ENCODE data around the gene CLDN9. TPM values are rescaled to one million over a fixed set of nuclear protein-coding genes. Genes with fewer than 3 reads are reported as not detected.

The CLDN9 gene
- total RNA-seq, 2 donors from 2014 or later: 0.91 TPM; not detected in 1

DNA sequence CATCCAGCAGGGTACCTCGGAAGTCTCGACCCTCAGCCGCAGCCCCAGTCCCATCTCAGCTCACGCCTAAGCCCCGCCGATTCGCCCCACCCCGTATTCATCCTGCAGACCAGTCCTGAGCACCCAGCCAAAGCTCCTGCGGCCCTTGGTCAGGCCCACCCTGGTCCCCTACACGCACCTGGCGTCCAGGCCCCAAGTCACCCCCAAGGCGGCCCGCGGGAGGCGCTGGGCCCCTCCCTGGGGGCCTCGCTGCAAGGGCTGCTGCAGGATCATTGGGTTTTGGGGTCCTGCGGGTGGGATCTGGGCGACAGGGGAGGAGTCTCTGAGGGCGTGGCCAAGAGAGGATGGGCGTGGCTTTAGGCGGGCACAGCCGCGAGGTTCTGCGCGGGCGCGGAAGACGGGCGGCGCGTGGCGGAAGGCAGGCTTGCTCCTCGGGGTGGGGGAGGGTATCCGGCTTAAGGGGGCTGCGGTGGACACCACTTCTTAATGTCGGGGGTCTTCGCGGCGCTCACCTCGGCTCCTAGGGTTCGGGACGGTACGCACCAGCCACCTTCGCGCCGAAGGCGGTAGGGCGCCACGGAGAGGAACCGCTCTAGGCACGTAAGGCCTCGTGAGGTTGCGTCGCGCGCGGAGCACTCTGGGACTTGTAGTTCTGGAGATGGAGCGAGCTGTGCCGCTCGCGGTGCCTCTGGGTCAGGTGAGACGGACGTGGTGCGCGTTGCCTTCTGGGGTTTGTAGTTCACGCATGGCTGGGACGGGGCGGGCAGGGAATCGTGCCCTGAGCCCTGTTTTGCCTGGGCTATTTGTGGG lies 11.2 kb downstream of the CLDN9 start, which contains the start of the genes HCFC1R1 and THOC6:
TSS of gene HCFC1R1 (minus strand) at position 274 of the 810 bp plus-strand sequence. CDS start at position 273, 1 bp downstream.
TSS of gene THOC6 (plus strand) at position 367 of the 810 bp plus-strand sequence. CDS start at position 659, 292 bp downstream.
- intact Hi-C loops (cut with DNase I): no loop called here
- WGBS: under 1% methylated on average over 69 of the region's 69 CpGs
- Histone ChIP-seq H3K27ac (peak within 1 kb of the TSS; percentile 89 to 94), H3K4me3 (peak within 1 kb of the TSS; percentile 38 to 63), H3K4me1 (replicated peaks) (peaks cover 30% of the 10 kb centered on the region), H3K9me3 (no peaks in the 10 kb centered on the region), H3K27me3 (replicated peaks; ENCODE audit: insufficient read depth) (no peaks in the 10 kb centered on the region), H3K36me3 (no peaks in the 10 kb centered on the region)
- DNase-seq (ENCODE audit: low spot score): peak; percentile 97
- TF ChIP-seq POLR2AphosphoS5 (IDR thresholded peaks at IDR 0.05): peak; percentile 96
- peak in 1 of 4 experiments; percentile 30 for TF ChIP-seq CTCF (IDR thresholded peaks at IDR 0.05)
- peak; percentile 64 for TF ChIP-seq POLR2A (IDR thresholded peaks at IDR 0.05)

DNA sequence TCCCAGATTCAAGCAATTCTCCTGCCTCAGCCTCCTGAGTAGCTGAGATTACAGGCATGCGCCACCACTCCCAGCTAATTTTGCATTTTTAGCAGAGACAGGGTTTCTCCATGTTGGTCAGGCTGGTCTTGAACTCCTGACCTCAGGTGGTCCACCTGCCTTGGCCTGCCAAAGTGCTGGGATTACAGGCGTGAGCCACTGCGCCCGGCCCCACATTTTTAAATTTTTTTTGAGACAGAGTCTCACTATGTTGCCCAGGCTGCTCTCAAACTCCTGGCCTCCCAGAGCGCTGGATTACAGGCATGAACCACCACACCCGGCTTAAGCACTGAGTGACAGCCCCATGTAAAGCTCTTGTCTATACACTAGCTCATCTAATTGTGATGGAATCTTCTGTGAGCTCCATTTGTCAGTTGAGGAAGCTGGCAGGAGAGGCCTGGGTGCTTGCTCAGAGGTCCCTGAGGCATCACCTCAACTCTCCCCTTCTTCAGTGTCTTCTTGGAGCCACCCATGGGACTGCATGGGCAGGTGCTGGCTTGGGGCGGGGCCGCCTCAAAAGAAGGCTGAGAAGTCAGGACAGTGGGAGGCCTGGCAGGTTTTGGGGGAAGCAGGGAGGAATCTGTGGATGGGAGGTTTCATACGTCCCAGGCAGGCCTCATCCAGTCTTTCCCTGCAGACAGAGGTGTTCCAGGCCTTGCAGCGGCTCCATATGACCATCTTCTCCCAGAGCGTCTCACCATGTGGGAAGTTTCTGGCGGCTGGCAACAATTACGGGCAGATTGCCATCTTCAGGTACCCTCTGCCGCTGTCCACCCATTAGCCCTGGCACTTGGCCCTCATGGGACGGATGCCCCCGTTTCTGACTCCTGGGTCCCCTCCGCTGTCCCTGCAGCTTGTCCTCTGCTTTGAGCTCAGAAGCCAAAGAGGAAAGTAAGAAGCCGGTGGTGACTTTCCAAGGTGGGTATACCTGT lies 12.6 kb downstream of the CLDN9 start:
- 95% methylated on average over 18 of the region's 18 CpGs for WGBS
- H3K27ac ChIP-seq: no peak overlapping the region
- no peaks in the 10 kb centered on the region for H3K36me3 ChIP-seq
- H3K27me3 ChIP-seq (replicated peaks; ENCODE audit: insufficient read depth): no peaks in the 10 kb centered on the region
- H3K4me1 ChIP-seq (replicated peaks): peaks cover 30% of the 10 kb centered on the region
- H3K9me3 ChIP-seq: no peaks in the 10 kb centered on the region
- intact Hi-C loops (cut with DNase I): no loop called here
- no peak overlapping the region for H3K4me3 ChIP-seq
- TF ChIP-seq POLR2A (IDR thresholded peaks at IDR 0.05) (no peak), CTCF (IDR thresholded peaks at IDR 0.05) (no peak), POLR2AphosphoS5 (IDR thresholded peaks at IDR 0.05) (no peak)
- no peak for DNase-seq (ENCODE audit: low spot score)

DNA sequence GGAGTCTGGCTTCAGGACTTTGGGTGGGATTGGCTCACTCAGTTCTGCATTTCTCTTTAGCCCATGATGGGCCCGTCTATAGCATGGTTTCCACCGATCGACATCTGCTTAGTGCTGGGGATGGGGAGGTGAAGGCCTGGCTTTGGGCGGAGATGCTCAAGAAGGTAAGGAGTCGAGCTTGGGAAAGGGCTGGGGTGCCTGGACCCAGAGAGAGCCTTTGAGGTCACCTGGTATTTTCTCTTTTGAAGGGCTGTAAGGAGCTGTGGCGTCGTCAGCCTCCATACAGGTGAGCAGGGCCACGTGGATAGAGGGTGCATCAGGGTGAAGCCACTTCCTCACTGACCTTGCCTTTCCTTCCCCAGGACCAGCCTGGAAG lies 13.3 kb downstream of the CLDN9 start:
- no peak overlapping the region for H3K27ac ChIP-seq
- intact Hi-C loops (cut with DNase I): no loop called here
- no peaks in the 10 kb centered on the region for H3K9me3 ChIP-seq
- no peak for DNase-seq (ENCODE audit: low spot score)
- 94% methylated on average over 8 of the region's 8 CpGs for WGBS
- H3K4me1 ChIP-seq (replicated peaks): peaks cover 30% of the 10 kb centered on the region
- H3K27me3 ChIP-seq (replicated peaks; ENCODE audit: insufficient read depth): no peaks in the 10 kb centered on the region
- no peak overlapping the region for H3K4me3 ChIP-seq
- TF ChIP-seq POLR2AphosphoS5 (IDR thresholded peaks at IDR 0.05): no peak
- TF ChIP-seq POLR2A (IDR thresholded peaks at IDR 0.05): no peak
- TF ChIP-seq CTCF (IDR thresholded peaks at IDR 0.05): no peak
- no peaks in the 10 kb centered on the region for H3K36me3 ChIP-seq

DNA sequence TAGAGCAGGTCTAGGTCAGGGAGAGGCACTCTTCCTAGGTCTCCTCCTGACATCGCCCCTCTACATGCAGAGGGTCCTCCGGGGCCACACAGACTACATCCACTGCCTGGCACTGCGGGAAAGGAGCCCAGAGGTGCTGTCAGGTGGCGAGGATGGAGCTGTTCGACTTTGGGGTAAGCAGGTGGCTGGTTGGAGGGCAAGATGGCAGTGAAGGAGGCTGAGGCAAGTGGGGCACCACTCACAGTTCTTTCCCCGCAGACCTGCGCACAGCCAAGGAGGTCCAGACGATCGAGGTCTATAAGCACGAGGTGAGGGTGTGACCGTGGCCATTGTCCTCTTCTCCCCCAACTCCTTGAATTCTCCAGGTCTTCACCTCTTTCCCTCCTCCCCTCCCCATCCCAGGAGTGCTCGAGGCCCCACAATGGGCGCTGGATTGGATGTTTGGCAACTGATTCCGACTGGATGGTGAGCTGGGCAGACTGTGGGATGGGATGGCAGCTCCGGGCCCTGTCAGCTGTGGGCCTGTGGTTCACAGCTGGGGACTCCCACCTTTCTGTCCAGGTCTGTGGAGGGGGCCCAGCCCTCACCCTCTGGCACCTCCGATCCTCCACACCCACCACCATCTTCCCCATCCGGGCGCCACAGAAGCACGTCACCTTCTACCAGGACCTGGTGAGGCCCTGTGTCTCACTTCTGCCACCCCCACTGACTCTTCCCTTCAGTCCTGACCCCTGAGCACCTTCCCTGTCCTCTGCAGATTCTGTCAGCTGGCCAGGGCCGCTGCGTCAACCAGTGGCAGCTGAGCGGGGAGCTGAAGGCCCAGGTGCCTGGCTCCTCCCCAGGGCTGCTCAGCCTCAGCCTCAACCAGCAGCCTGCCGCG lies 14.1 kb downstream of the CLDN9 start:
- Histone ChIP-seq H3K36me3 (no peaks in the 10 kb centered on the region), H3K4me3 (no peak overlapping the region), H3K9me3 (no peaks in the 10 kb centered on the region), H3K27me3 (replicated peaks; ENCODE audit: insufficient read depth) (no peaks in the 10 kb centered on the region), H3K4me1 (replicated peaks) (peaks cover 25% of the 10 kb centered on the region), H3K27ac (no peak overlapping the region)
- intact Hi-C loops (cut with DNase I): no loop called here
- no peak for DNase-seq (ENCODE audit: low spot score)
- no peak for TF ChIP-seq POLR2A (IDR thresholded peaks at IDR 0.05)
- no peak for TF ChIP-seq CTCF (IDR thresholded peaks at IDR 0.05)
- no peak for TF ChIP-seq POLR2AphosphoS5 (IDR thresholded peaks at IDR 0.05)
- WGBS: 95% methylated on average over 24 of the region's 24 CpGs
